Mucosa of descending colon (tissue), 3 donors: Measurements from ENCODE around the gene ALS2. TPM values are rescaled to one million over a fixed set of nuclear protein-coding genes. Genes with fewer than 3 reads are reported as not detected.

Experiments
- ATAC-seq: fragments of 200-7000 bp; cut with Tn5 transposase; one replicate; pipeline ENCODE4 v1.9.1; 2020; ENCODE audit warnings: mild to moderate bottlenecking, moderate library complexity
- DNase-seq, 3 donors: peaks; one replicate each; pipeline ENCODE4 v3.0.0-alpha.2; 2020
- H3K36me3 ChIP-seq: fragments of 200-600 bp; one replicate; pipeline ENCODE4 v1.8.0; 2021; ENCODE audit warnings: low read depth, mild to moderate bottlenecking
- H3K4me1 ChIP-seq: fragments of 200-600 bp; one replicate; pipeline ENCODE4 v1.8.0; 2021; ENCODE audit warnings: low read depth, mild to moderate bottlenecking
- H3K4me3 ChIP-seq: fragments of 200-600 bp; one replicate; pipeline ENCODE4 v1.8.0; 2021; ENCODE audit warnings: mild to moderate bottlenecking
- H3K9me3 ChIP-seq: fragments of 200-600 bp; one replicate; pipeline ENCODE4 v1.8.0; 2021; ENCODE audit warnings: mild to moderate bottlenecking
- CTCF ChIP-seq: fragments of 200-600 bp; IDR thresholded peaks from one replicate; pipeline ENCODE4 v1.8.0; 2022; ENCODE audit warnings: antibody characterized with exemption, mild to moderate bottlenecking
- intact Hi-C, 2 donors: fragments of 100-400 bp; cut with DNase I in 1 of 2; cut with micrococcal nuclease in 1 of 2; formaldehyde crosslinking; loops; one replicate each; pipeline versions ENCODE4 v1.11.0 to v1.11.1; 2022; cut with DNase I, micrococcal nuclease
- total RNA-seq, 3 donors: library from RNA; stranded (reverse); fragmentation: NEBNext Ultra II Directional in 2 of 3; extraction: Animal tissue kit (Norgen Biotek cat#: 25700) in 2 of 3; gene quantifications; one replicate each; pipeline versions ENCODE4 v1.2.1 to v1.2.4, GENCODE V29; 2021 to 2023
- donor health status: DM: no; HTN: no; CAD: no; lungs with moderate emphysema.
- donor health status: DM: no; HTN: no; CAD: no.
- donor health status: DM: no; HTN: yes; CAD: no.

The ALS2 gene
- total RNA-seq, 3 donors from 2014 or later, result 8.8 to 18.2 (median 13.3) TPM

DNA sequence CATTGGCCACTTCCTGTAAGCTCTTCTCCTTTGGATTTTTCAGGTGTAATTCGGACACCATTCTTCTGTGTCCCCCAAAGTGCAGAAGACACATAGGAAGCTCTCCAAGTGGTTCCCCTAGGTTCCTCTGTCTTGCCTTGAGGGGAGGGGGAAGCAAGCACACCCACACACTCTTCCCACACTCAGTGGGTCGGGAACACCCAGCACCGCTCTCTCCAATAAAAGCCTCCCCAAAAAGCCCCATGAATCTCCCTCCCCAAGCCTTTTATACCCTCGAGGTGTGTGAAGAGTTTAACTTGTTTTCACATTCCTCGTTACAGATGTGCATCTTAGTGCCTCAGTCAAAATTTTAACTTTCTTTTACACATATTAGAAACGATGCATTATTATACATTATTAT, 127.5 kb downstream of the ALS2 start:
- no peak overlapping the region for H3K4me3 ChIP-seq
- no peaks in the 10 kb centered on the region for H3K9me3 ChIP-seq
- H3K4me1 ChIP-seq, result no peaks in the 10 kb centered on the region
- intact Hi-C loops, result no loop called here
- ATAC-seq (no peak), DNase-seq (no peak)
- no peak for TF ChIP-seq CTCF
- H3K36me3 ChIP-seq, result no peaks in the 10 kb centered on the region

Other genes with a start within 250 kb of the ALS2 start
- 10 to 100 TPM in 2 of 3 donors, 1 to 10 TPM in 1; 3.0 to 11.6 (median 10.1) TPM for gene TMEM237, start 137.4 kb downstream of the ALS2 start, total RNA-seq
- gene MPP4, start 82.3 kb downstream of the ALS2 start, total RNA-seq, result under 1 TPM in 1 of 3 donors, not detected in 2; 0.25 TPM
- 1 to 10 TPM in 1 of 3 donors, under 1 TPM in 1, not detected in 1; 0.94 to 1.4 TPM for gene CDK15, start 25.6 kb upstream of the ALS2 start, total RNA-seq